OCI-LY7 (cell line): ENCODE data around the gene ROR2. TPM values are rescaled to one million over a fixed set of nuclear protein-coding genes. Genes with fewer than 3 reads are reported as not detected.

Experiments used
- BruUV-seq: library from RNA; stranded (reverse); fragments of 400-500 nt; replicated peaks from 2 replicates; lab custom pipeline; 2021; lab: Mats Ljungman, UMichigan
- CTCF ChIA-PET: fragments of 300-600 bp; sonication (Branson Sonifier 250); formaldehyde crosslinking; loops from one replicate; lab custom pipeline; 2022; ENCODE audit warnings: antibody characterized with exemption; ENCODE audit not compliant: unreplicated experiment; lab: Charles Lee
- POLR2A ChIA-PET: fragments of 300-600 bp; sonication (Branson Sonifier 250); formaldehyde crosslinking; loops from one replicate; lab custom pipeline; 2022; ENCODE audit warnings: antibody characterized with exemption; lab: Charles Lee
- DNase-seq: peaks from one replicate; pipeline ENCODE4 v3.0.0-alpha.2; 2015; ENCODE audit warnings: low spot score
- H2AFZ ChIP-seq: fragments of 200-600 bp; sonication (generic), shearing (Covaris generic); 2 replicates; pipeline ENCODE4 v1.6.1; 2014; ENCODE audit warnings: mild to moderate bottlenecking, antibody characterized with exemption, low read length, moderate library complexity
- H3K27ac ChIP-seq: fragments of 200-600 bp; sonication (generic); 2 replicates; pipeline ENCODE4 v1.5.1; 2014; ENCODE audit warnings: mixed run types, low read depth, mild to moderate bottlenecking, moderate library complexity, low read length, inconsistent platforms; ENCODE audit not compliant: poor library complexity, severe bottlenecking
- H3K36me3 ChIP-seq: fragments of 200-600 bp; sonication (generic); 2 replicates; pipeline ENCODE4 v1.6.1; 2014; ENCODE audit warnings: mild to moderate bottlenecking, antibody characterized with exemption, low read length, moderate library complexity, mixed read lengths; ENCODE audit not compliant: insufficient read depth
- H3K4me1 ChIP-seq: fragments of 200-600 bp; sonication (generic); 2 replicates; pipeline ENCODE4 v1.5.1; 2014; ENCODE audit warnings: mild to moderate bottlenecking, low read length; ENCODE audit not compliant: insufficient read depth, poor library complexity, severe bottlenecking
- H3K4me2 ChIP-seq: fragments of 200-600 bp; sonication (generic); 2 replicates; pipeline ENCODE4 v1.6.1; 2014; ENCODE audit warnings: mild to moderate bottlenecking, low read length
- H3K4me3 ChIP-seq: fragments of 200-600 bp; sonication (generic); 2 replicates; pipeline ENCODE4 v1.5.1; 2014; ENCODE audit warnings: mild to moderate bottlenecking, low read depth, low read length; ENCODE audit not compliant: poor library complexity, severe bottlenecking
- H3K79me2 ChIP-seq: fragments of 200-600 bp; sonication (generic); 2 replicates; pipeline ENCODE4 v1.6.1; 2016; ENCODE audit warnings: low read depth, mild to moderate bottlenecking, low read length, moderate library complexity, mixed read lengths; ENCODE audit not compliant: insufficient read depth
- H3K9me2 ChIP-seq: fragments of 200-600 bp; sonication (generic); 2 replicates; pipeline ENCODE4 v1.6.1; 2016; ENCODE audit warnings: mild to moderate bottlenecking, low read length, mixed read lengths; ENCODE audit not compliant: insufficient read depth
- H3K9me3 ChIP-seq: fragments of 200-600 bp; sonication (generic); 2 replicates; pipeline ENCODE4 v1.6.1; 2014; ENCODE audit warnings: mild to moderate bottlenecking, mixed run types, low read length, mixed read lengths
- H4K20me1 ChIP-seq: fragments of 200-600 bp; sonication (generic); 2 replicates; pipeline ENCODE4 v1.6.1; 2014; ENCODE audit warnings: mild to moderate bottlenecking, antibody characterized with exemption, low read length, moderate library complexity, mixed read lengths; ENCODE audit not compliant: insufficient read depth
- CTCF ChIP-seq: fragments of 200-600 bp; sonication (generic); conservative IDR thresholded peaks from 2 replicates; pipeline ENCODE4 v1.5.1; 2014; ENCODE audit warnings: mild to moderate bottlenecking, antibody characterized with exemption, low read length, moderate library complexity, mixed read lengths
- EZH2phosphoT487 ChIP-seq: fragments of 200-600 bp; sonication (generic); IDR thresholded peaks from 2 replicates; pipeline ENCODE4 v1.6.1; 2018; ENCODE audit warnings: low read depth, borderline replicate concordance, mild to moderate bottlenecking, mixed run types, antibody characterized with exemption, low read length, moderate library complexity, mixed read lengths
- intact Hi-C: fragments of 100-400 bp; cut with micrococcal nuclease; formaldehyde crosslinking; loops from one replicate; pipeline ENCODE4 v1.10.0; 2022; ENCODE audit not compliant: unreplicated experiment
- total RNA-seq, 2 experiments: library from RNA; depleted of rRNA in 1 of 2; stranded (reverse); fragments of >200 nt in 1 of 2; shearing (Covaris generic) in 1 of 2; gene quantifications; 2 replicates each; pipeline ENCODE4 v1.2.3, GENCODE V29; 2014 to 2022

ROR2 gene
- total RNA-seq, 2 experiments from 2014 or later, result 0.10 to 0.19 TPM

GRCh38 chr9:91734371-91734981 is 215.6 kb downstream of the ROR2 start:
- intact Hi-C loops, result no loop called here
- H3K79me2 ChIP-seq, result no peaks in the 10 kb centered on the region
- H3K27ac ChIP-seq, result no peak overlapping the region
- BruUV-seq, result no TSS peak
- H3K4me2 ChIP-seq, result no peak overlapping the region
- H2AFZ ChIP-seq, result no peak overlapping the region
- no peaks in the 10 kb centered on the region for H3K4me1 ChIP-seq
- H3K36me3 ChIP-seq, result no peaks in the 10 kb centered on the region
- CTCF ChIA-PET, result interaction anchor here (0.8 kb wide), 1 partner anchor 13 kb away, joined by 3 read pairs; no protein-coding TSS in a partner anchor
- no peaks in the 10 kb centered on the region for H4K20me1 ChIP-seq
- TF ChIP-seq EZH2phosphoT487, result no peak
- TF ChIP-seq CTCF, result peak; percentile 97
- H3K9me2 ChIP-seq, result no peaks in the 10 kb centered on the region
- H3K4me3 ChIP-seq, result no peak overlapping the region
- POLR2A ChIA-PET, result interaction anchor here (0.5 kb wide), 1 partner anchor 239 kb away, joined by 5 read pairs; no protein-coding TSS in a partner anchor
- DNase-seq, result peak; percentile 47
- H3K9me3 ChIP-seq, result no peaks in the 10 kb centered on the region

DNA sequence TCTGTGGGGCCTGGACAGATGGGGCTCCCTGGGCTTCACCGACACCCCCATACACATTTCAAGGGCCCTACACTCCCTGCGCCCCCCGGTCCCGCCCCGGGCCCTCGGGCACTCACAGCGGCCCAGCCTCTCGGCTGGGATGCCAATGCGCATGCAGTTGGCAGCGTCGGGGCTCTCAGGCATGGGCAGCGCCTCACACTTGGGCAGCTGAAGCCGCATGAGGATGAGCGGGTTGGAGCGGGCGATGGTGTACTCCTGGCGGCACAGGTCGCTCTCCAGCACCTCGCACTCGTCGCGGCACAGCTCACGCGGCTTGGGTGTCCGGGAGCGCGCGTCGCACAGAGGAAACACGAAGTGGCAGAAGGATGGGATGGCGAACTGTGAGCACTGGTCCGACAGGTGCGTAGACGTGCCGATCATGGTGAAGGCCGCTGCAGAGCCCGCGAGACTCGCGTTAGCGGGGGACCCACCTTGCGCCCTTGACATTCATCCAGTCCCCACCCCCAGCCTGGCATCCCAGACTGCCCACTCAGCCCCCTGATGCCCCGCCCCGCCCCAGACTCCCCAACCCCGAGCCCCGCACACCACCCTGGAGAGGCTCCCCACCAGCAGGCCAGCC is 216.9 kb downstream of the ROR2 start:
- no peaks in the 10 kb centered on the region for H4K20me1 ChIP-seq
- H3K9me2 ChIP-seq, result no peaks in the 10 kb centered on the region
- no peaks in the 10 kb centered on the region for H3K36me3 ChIP-seq
- no peak overlapping the region for H2AFZ ChIP-seq
- POLR2A ChIA-PET, result no interaction called here
- no peak overlapping the region for H3K4me2 ChIP-seq
- TF ChIP-seq EZH2phosphoT487 (no peak), CTCF (no peak)
- H3K9me3 ChIP-seq, result no peaks in the 10 kb centered on the region
- H3K4me1 ChIP-seq, result no peaks in the 10 kb centered on the region
- no peak overlapping the region for H3K27ac ChIP-seq
- CTCF ChIA-PET, result no interaction called here
- intact Hi-C loops, result no loop called here
- DNase-seq, result no peak
- BruUV-seq, result no TSS peak
- H3K4me3 ChIP-seq, result no peak overlapping the region
- H3K79me2 ChIP-seq, result no peaks in the 10 kb centered on the region
